HG02938 (cell line): ENCODE data around the gene HOXD9.

Experiments
- ATAC-seq: cut with Tn5 transposase; IDR thresholded peaks from one replicate; pipeline ENCODE4 v1.9.1; 2021; ENCODE audit warnings: mild to moderate bottlenecking, moderate library complexity; ENCODE audit not compliant: unreplicated experiment

HOXD9 gene

GRCh38 chr2:176110415-176111308, 11.9 kb upstream of the HOXD9 start:
- no peak for ATAC-seq

GRCh38 chr2:176111309-176111663, 11.2 kb upstream of the HOXD9 start:
- no peak for ATAC-seq

- no peak for ATAC-seq
Observed at GRCh38 chr2:176111846-176112374, 10.6 kb upstream of the HOXD9 start.

GRCh38 chr2:176112375-176113302, 9.9 kb upstream of the HOXD9 start:
- ATAC-seq: no peak

DNA sequence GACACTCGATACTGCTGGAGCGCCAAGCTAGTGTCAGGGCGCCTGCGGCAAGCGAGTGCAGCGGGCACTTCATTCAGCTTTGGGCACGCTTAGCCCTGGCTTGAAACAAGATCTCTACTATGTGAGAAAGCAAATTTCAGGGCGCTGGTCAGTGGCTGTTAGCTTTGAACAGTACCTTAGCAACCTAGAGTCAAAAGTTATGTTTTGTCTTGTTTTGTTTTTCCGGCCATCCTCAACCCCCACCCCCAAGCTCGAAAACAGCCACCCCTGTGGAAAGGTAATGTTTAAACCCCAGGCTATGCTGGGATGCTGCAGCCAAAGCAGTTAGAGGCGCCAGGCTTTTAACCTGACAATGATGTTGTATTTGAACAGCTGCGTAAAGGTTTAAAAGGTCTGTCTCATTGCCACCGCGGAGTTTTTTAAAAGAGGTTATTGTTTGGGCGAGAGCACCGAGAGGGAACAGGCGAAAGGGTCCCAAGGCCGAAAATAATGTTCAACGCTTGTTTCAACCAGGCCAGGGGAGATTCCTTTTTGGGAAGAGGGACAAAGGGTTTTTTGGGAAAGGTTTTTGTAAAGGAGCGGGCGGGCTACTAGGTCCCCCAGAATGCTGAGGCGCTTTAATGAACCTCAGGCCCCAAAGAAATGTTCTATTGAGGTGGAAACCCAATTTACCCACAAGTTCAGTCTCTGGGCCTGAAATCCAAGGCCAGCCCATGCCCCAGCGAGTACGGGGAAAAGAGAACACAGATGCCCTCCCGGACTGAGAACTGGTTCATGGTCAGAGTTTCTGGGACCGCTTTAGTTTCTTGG, 8.2 kb upstream of the HOXD9 start:
- no peak for ATAC-seq

GRCh38 chr2:176114930-176115625, 7.4 kb upstream of the HOXD9 start:
- ATAC-seq: no peak

DNA sequence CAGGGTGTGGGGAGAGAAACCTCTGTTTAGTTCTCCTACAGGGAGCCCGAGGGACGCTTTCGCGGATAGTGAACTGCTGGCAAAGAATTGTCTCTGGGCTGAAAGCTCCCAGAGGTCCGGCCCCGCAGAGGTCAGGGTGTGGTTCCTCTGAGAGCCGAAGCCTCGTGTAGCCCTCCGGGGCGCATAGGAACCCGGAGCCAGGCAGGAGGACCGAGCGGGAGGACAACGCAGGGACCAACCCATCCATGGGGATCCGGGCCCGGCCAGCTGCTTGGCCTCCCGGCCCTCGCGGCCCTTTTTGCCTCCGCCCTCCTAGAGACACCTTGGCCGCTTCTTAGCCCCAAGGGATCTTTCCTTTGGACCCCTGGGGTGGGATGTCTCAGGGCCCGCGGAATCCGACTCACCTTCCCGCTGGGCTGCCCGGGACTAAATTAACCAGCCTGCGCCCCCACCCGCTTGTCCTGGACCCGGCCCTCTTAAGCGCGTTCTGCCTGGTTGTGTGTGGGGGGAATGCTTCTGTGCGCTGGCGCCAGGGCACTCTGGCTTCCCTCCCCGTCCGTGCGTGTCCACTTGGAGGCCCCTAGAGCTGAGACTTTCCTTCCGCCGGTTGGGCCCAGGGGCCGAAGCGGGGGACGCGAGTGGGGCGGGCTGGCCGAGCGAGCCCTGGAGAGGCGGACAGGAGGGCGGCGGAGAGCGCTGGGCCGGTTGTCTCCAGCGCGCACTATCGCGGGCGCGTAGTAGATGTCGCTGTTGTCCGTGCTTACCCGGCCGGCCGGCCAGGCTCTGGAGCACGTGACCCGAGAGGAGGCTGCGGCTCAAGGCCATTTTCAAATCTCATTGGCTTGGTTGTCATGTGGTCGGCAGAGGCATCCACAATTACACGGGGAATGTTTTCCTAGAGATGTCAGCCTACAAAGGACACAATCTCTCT, 6.4 kb upstream of the HOXD9 start, which contains the start of gene HOXD10:
HOXD10 (plus strand) TSS at position 896 of the 931 bp plus-strand sequence. CDS start 56 bp downstream, outside the sequence.
- ATAC-seq: no peak

DNA sequence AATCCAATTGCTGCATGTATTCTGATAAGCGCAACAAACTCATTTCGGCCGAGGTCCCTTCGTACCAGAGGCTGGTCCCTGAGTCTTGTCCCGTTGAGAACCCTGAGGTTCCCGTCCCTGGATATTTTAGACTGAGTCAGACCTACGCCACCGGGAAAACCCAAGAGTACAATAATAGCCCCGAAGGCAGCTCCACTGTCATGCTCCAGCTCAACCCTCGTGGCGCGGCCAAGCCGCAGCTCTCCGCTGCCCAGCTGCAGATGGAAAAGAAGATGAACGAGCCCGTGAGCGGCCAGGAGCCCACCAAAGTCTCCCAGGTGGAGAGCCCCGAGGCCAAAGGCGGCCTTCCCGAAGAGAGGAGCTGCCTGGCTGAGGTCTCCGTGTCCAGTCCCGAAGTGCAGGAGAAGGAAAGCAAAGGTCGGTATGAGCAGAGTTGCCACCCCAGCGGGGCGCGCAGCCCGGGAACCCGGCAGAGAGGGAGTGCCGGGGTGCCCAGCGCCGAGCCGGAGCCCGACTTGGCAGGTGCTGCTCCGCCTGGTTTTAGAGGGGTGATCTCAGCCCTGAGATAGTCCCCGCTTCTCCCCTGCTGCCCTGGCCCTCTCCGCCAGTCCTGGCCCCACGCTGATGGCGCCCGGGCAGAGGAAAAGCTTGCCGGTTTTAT, 5.2 kb upstream of the HOXD9 start:
- ATAC-seq: no peak

GRCh38 chr2:176117823-176118371, 4.6 kb upstream of the HOXD9 start:
- no peak for ATAC-seq

DNA sequence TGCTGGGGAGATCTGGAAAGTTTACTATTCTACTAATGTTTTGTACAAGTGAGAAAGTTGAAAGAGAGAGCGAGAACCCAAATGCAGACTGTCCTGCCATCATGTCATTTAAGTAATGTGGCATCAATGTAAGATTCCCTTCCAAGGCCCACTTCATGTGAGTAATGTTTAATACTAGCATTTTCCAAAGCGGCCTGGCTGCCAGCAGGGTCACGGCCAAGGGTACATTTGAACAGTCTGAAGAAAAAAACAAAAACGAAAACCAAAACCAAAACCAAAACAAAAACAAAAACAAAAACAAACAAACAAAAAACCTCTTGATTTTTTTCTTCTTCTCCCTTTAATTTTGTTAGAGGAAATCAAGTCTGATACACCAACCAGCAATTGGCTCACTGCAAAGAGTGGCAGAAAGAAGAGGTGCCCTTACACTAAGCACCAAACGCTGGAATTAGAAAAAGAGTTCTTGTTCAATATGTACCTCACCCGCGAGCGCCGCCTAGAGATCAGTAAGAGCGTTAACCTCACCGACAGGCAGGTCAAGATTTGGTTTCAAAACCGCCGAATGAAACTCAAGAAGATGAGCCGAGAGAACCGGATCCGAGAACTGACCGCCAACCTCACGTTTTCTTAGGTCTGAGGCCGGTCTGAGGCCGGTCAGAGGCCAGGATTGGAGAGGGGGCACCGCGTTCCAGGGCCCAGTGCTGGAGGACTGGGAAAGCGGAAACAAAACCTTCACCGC, 3.7 kb upstream of the HOXD9 start:
- ATAC-seq: no peak

GRCh38 chr2:176120364-176121189, 1.9 kb upstream of the HOXD9 start:
- ATAC-seq: no peak

- no peak for ATAC-seq
Observed at GRCh38 chr2:176121190-176122051, 1.1 kb upstream of the HOXD9 start.

- ATAC-seq: no peak
Observed at GRCh38 chr2:176122052-176122682, 352 bp upstream of the HOXD9 start.

DNA sequence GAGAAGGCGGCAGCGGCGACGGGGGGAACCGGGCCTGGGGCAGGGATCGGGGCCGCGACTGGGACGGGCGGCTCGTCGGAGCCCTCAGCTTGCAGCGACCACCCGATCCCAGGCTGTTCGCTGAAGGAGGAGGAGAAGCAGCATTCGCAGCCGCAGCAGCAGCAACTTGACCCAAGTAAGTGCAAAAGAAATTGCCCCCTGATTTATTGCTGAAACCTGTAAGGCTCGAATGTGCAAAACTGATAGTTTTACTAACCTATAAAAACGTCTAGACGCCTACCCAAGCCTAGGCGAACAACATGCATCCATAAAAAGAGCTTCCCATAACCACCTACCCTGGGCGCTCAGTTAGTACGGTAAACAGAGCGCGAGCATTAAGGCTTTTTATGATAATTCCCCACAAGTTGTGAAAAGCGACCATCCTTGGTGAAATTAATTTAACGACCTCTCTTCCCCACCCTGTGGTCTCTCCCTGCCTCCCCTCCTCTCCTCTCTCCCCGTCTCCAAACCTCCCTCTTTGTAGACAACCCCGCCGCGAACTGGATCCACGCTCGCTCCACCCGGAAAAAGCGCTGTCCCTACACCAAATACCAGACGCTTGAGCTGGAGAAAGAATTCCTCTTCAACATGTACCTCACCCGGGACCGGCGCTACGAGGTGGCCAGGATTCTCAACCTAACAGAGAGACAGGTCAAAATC, 1.0 kb downstream of the HOXD9 start:
- ATAC-seq: no peak
